ENCODE results near the gene ACTRT2. TPM values are rescaled to one million over a fixed set of nuclear protein-coding genes. Genes with fewer than 3 reads are reported as not detected.

The ACTRT2 gene
- total RNA-seq, 1 experiment from 2014 or later = not detected

- DNase-seq = no peak
- Histone ChIP-seq H3K4me3 (no peak overlapping the region), H3K27me3 (no peaks in the 10 kb centered on the region), H3K36me3 (no peaks in the 10 kb centered on the region), H3K9me3 (peaks cover 3% of the 10 kb centered on the region; the same call in 1 of the 2 replicates)
Observed at GRCh38 chr1:3011127-3011526, 10.1 kb upstream of the ACTRT2 start.

DNA sequence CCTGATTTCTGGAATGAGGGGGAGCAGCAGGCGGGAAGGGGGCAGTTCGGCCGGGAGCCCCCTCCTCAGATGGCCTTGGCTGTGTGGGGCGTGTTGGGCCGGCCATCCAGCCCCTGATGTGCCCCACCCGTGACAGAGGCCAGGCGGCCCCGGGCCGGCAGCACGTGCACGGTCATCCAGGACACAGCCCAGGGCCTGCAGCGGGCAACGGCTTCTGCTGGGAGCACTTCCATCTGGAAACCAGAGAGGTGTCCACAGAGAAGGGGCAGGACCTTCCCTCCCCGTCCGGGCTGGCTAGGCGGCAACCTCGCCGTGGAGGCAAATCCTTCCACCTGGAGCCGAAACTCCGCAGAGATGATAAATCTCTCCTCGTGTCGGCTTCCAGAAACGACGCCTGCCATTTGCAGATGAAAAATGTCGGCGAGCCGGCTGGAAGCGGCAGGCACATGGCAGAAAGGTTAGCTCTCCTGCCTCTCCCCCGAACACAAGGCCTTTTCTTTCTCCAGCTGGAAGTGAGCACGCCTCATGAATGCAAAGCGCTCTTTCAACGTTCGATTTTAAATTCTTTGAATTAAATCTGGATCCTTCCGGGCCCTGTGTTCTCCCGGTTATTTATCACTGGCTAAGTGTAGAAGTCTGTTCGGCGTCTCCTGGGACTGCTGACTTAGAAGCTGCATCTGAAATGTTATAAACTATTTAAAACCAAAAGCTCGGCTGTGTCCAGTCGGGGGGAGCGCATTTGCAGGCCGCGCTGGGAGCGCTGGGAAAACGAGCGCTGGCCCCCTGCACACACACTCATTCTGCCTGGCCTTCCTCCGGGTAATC, 9.4 kb upstream of the ACTRT2 start:
- Histone ChIP-seq H3K36me3 (no peaks in the 10 kb centered on the region), H3K4me3 (no peak overlapping the region), H3K27me3 (no peaks in the 10 kb centered on the region), H3K9me3 (no peaks in the 10 kb centered on the region)
- DNase-seq = no peak

- Histone ChIP-seq H3K36me3 (no peaks in the 10 kb centered on the region), H3K9me3 (no peaks in the 10 kb centered on the region), H3K4me3 (no peak overlapping the region), H3K27me3 (no peaks in the 10 kb centered on the region)
- peak; percentile 44 for DNase-seq
Observed at GRCh38 chr1:3012456-3013291, 8.6 kb upstream of the ACTRT2 start.

DNA sequence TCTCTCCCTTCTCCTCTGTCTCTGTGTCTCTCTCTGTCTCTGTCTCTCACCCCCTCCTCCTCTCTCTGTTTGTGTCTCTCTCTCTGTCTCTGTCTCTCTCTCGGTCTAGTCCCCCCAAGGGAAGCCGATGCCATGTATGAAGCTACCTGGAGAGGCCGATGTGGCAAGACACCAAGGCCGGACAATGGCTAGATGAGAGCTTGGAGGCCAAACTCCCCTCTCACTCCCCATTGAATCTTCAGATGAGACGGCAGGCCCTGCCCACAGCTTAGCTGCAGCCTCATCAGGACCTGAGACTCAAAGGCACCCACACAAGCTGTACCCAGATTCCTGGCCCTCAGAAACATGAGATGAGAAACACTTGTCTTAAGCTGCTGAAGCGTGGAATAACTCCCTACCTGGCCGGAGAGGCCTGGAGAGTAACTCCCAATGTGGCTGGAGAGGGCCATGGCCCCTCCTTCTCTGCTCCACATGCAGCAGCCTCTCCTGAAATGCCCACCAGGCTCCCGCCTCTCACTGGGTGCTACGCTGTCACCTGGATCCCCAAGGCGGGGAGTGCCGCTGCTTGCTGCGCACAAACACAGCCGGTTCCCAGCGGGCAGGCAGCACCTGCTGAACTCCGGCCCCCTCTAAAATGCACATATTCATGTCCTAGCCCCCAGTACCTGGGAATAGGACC, 7.8 kb upstream of the ACTRT2 start:
- Histone ChIP-seq H3K36me3 (no peaks in the 10 kb centered on the region), H3K27me3 (no peaks in the 10 kb centered on the region), H3K9me3 (no peaks in the 10 kb centered on the region), H3K4me3 (no peak overlapping the region)
- no peak for DNase-seq

DNA sequence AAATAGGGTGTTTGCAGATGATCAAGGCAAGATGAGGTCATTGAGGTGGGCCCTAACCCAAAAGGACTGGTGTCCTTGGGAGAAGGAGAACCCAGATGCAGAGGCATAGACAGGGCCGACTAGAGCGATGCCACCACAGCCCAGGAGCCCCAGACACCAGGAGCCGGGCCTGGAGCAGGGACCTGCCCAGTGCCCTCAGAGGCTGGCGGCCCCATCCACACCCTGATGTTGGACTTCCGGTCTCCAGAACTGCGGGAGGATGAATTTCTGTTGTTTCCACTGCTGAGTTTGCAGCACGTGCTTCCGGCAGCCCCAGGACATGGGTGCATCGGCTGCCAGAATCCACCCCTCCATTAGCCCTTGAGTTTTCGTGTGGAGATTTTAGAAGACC, 7.2 kb upstream of the ACTRT2 start:
- H3K4me3 ChIP-seq = no peak overlapping the region
- no peaks in the 10 kb centered on the region for H3K27me3 ChIP-seq
- DNase-seq = no peak
- no peaks in the 10 kb centered on the region for H3K36me3 ChIP-seq
- H3K9me3 ChIP-seq = no peaks in the 10 kb centered on the region

- Histone ChIP-seq H3K4me3 (no peak overlapping the region), H3K27me3 (no peaks in the 10 kb centered on the region), H3K36me3 (no peaks in the 10 kb centered on the region), H3K9me3 (no peaks in the 10 kb centered on the region)
- no peak for DNase-seq
Observed at GRCh38 chr1:3014443-3015268, 6.6 kb upstream of the ACTRT2 start.

DNA sequence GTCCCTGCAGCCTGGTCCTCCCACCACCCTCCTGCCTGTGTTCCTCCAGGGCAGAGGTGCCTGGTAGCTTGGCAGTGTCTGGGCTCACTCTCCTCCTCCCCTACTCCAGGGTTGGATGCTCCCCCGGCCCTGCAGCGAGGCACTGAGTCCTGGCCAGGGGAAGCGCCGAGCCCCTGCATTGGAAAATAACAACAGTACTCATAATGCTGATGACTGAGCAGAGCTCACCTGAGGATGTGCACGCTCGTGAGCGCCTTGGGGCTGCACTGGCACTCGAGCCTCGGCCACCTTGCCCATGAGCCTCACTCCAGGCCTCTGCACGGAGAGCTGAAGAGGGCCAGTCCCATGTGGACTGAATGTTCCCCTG, 6.0 kb upstream of the ACTRT2 start:
- no peak overlapping the region for H3K4me3 ChIP-seq
- no peaks in the 10 kb centered on the region for H3K27me3 ChIP-seq
- H3K36me3 ChIP-seq = no peaks in the 10 kb centered on the region
- H3K9me3 ChIP-seq = no peaks in the 10 kb centered on the region
- no peak for DNase-seq

DNA sequence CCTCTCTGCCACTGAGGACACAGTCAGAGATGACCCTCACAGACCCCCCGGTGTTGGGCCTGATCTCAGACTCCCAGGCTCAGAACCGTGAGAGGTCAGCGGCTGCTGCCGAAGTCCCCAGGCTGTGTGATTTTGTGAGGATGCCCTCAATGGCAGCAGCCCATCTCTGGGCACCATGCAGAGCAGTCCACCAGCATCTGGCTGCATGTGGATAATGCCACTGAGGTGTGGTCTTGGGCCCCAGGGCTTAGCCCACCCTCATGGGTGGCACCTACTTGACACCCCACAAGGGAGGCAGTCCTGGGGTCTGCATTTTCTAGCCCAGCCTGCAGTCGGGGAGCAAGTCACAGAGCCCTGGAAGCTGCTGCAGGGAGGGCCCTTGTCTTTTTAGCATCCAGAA, 5.5 kb upstream of the ACTRT2 start:
- H3K4me3 ChIP-seq = no peak overlapping the region
- no peaks in the 10 kb centered on the region for H3K36me3 ChIP-seq
- H3K9me3 ChIP-seq = no peaks in the 10 kb centered on the region
- no peaks in the 10 kb centered on the region for H3K27me3 ChIP-seq
- DNase-seq = no peak

GRCh38 chr1:3016641-3017439, 4.4 kb upstream of the ACTRT2 start:
- Histone ChIP-seq H3K9me3 (no peaks in the 10 kb centered on the region), H3K27me3 (no peaks in the 10 kb centered on the region), H3K36me3 (no peaks in the 10 kb centered on the region), H3K4me3 (no peak overlapping the region)
- DNase-seq = no peak

GRCh38 chr1:3017440-3018050, 3.7 kb upstream of the ACTRT2 start:
- Histone ChIP-seq H3K4me3 (no peak overlapping the region), H3K9me3 (no peaks in the 10 kb centered on the region), H3K27me3 (no peaks in the 10 kb centered on the region), H3K36me3 (no peaks in the 10 kb centered on the region)
- DNase-seq = no peak

DNA sequence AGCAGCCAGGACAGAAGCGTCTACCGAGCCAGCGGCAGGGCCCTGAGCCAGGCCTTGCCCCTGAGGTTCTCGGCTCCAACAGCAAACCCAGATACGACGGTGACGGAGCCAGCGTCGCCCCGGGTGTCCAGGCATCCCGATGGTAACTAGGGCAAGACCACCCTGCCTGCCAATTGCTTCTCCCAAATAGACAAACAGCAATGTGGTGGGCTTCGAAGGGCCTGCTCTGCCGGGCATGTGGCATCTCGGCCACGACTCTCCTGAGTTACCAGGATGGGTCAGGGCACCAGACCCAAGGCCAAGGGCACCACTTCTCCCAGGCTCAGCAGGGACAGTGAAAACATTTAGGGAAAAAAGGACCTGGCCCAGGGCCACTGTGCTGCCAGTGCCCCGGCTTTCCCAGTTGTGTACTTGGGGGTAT, 3.2 kb upstream of the ACTRT2 start:
- Histone ChIP-seq H3K27me3 (no peaks in the 10 kb centered on the region; the same call in 1 of the 2 replicates), H3K9me3 (no peaks in the 10 kb centered on the region), H3K36me3 (no peaks in the 10 kb centered on the region), H3K4me3 (no peak overlapping the region)
- DNase-seq = no peak

DNA sequence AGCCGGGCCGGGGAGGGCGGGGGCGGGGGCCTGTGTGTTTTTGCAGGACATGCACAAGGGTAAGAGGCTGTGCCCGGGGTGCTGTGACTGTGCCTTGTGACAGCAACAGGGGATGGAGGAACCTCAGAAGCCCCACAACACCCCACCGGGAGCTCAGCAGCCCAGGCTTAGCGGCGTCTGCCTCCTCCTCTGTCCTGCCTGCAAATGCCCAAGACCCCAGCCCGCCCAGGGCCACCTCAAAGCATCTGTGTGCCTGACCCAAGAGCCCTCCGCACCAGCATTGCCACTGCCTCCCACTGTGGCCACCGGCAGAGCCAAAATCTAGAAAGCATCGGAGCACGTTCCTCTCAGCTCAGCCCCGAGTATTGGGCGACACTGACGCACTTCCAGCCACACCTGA, 2.7 kb upstream of the ACTRT2 start:
- Histone ChIP-seq H3K27me3 (no peaks in the 10 kb centered on the region; the same call in 1 of the 2 replicates), H3K4me3 (no peak overlapping the region), H3K36me3 (no peaks in the 10 kb centered on the region), H3K9me3 (no peaks in the 10 kb centered on the region)
- DNase-seq = no peak

- H3K9me3 ChIP-seq = no peaks in the 10 kb centered on the region
- H3K4me3 ChIP-seq = no peak overlapping the region
- DNase-seq = no peak
- no peaks in the 10 kb centered on the region for H3K36me3 ChIP-seq
- no peaks in the 10 kb centered on the region; the same call in 1 of the 2 replicates for H3K27me3 ChIP-seq
Observed at GRCh38 chr1:3019007-3019515, 2.2 kb upstream of the ACTRT2 start.

GRCh38 chr1:3019516-3020051, 1.7 kb upstream of the ACTRT2 start:
- Histone ChIP-seq H3K36me3 (no peaks in the 10 kb centered on the region), H3K27me3 (peaks cover 3% of the 10 kb centered on the region; the same call in 1 of the 2 replicates), H3K9me3 (no peaks in the 10 kb centered on the region), H3K4me3 (no peak overlapping the region)
- no peak for DNase-seq
